SK-N-SH (cell line): ENCODE measurements around the gene RIOX2. TPM values are rescaled to one million over a fixed set of nuclear protein-coding genes. Genes with fewer than 3 reads are reported as not detected.

Experiments
- CTCF ChIA-PET: fragments of 300-600, 350-600 bp; formaldehyde crosslinking; extraction: SDS; loops from one replicate; lab custom pipeline; 2021; lab: Yijun Ruan, JAX
- POLR2A ChIA-PET: fragments of 350-600 bp; sonication (Branson Sonifier 250); formaldehyde crosslinking; extraction: SDS; loops from one replicate; lab custom pipeline; 2020; ENCODE audit warnings: antibody characterized with exemption, inconsistent platforms; lab: Yijun Ruan, JAX
- DNase-seq: peaks from one replicate; pipeline ENCODE4 v3.0.0; 2012
- H2AFZ ChIP-seq: fragments of 200-600 bp; sonication (generic); 2 replicates; pipeline ENCODE4 v1.8.1; 2016; ENCODE audit warnings: antibody characterized with exemption, mild to moderate bottlenecking, low read depth
- H3F3A ChIP-seq: fragments of 200-600 bp; sonication (generic); replicated peaks from 2 replicates; pipeline ENCODE3; 2016; ENCODE audit warnings: antibody characterized with exemption, mild to moderate bottlenecking; ENCODE audit not compliant: insufficient read depth
- H3K27ac ChIP-seq, 2 experiments: fragments of 200-500 bp in 1 of 2; fragments of 200-600 bp in 1 of 2; sonication (Bioruptor generic) in 1 of 2; sonication (generic), shearing (Covaris generic) in 1 of 2; 2 replicates each; pipeline versions ENCODE4 v1.5.1 to v1.6.1; 2014 to 2016; ENCODE audit warnings: low read depth in 2 of 2, inconsistent platforms in 1 of 2, low read length in 1 of 2, mild to moderate bottlenecking in 1 of 2, mixed read lengths in 1 of 2
- H3K27me3 ChIP-seq: fragments of 200-600 bp; sonication (generic), shearing (Covaris generic); 2 replicates; pipeline ENCODE4 v1.6.1; 2016; ENCODE audit warnings: mixed run types; ENCODE audit not compliant: insufficient read depth
- H3K36me3 ChIP-seq, 2 experiments: fragments of 200-500 bp in 1 of 2; fragments of 200-600 bp in 1 of 2; sonication (Bioruptor generic) in 1 of 2; sonication (generic) in 1 of 2; replicated peaks in 1 of 2; 2 replicates each; pipeline versions ENCODE3 to v1.5.1; 2014 to 2016; ENCODE audit warnings: low read length in 1 of 2, mild to moderate bottlenecking in 1 of 2; ENCODE audit not compliant: insufficient read depth in 2 of 2, control insufficient read depth in 1 of 2
- H3K4me1 ChIP-seq, 2 experiments: fragments of 200-500 bp in 1 of 2; fragments of 200-600 bp in 1 of 2; sonication (Bioruptor generic) in 1 of 2; sonication (generic), shearing (Covaris generic) in 1 of 2; 2 replicates each; pipeline versions ENCODE4 v1.5.1 to v1.6.1; 2014 to 2016; ENCODE audit warnings: low read depth in 1 of 2, low read length in 1 of 2, mixed run types in 1 of 2; ENCODE audit not compliant: insufficient read depth in 2 of 2, control insufficient read depth in 1 of 2
- H3K4me2 ChIP-seq: fragments of 200-600 bp; sonication (generic), shearing (Covaris generic); 2 replicates; pipeline ENCODE4 v1.6.1; 2017; ENCODE audit warnings: mixed run types
- H3K4me3 ChIP-seq, 2 experiments: fragments of 200-500 bp in 1 of 2; fragments of 200-600 bp in 1 of 2; sonication (Bioruptor generic) in 1 of 2; sonication (generic), shearing (Covaris generic) in 1 of 2; 2 replicates each; pipeline versions ENCODE4 v1.5.1 to v1.8.1; 2014 to 2016; ENCODE audit warnings: low read depth in 2 of 2, inconsistent platforms in 1 of 2, low read length in 1 of 2, mild to moderate bottlenecking in 1 of 2, mixed read lengths in 1 of 2, moderate library complexity in 1 of 2
- H3K79me2 ChIP-seq: fragments of 200-600 bp; sonication (generic); 2 replicates; pipeline ENCODE4 v1.8.1; 2017; ENCODE audit warnings: mild to moderate bottlenecking; ENCODE audit not compliant: insufficient read depth
- H3K9ac ChIP-seq: fragments of 200-600 bp; sonication (generic); 2 replicates; pipeline ENCODE4 v1.6.1; 2017; ENCODE audit warnings: mixed run types
- H3K9me2 ChIP-seq: fragments of 200-600 bp; sonication (generic); 2 replicates; pipeline ENCODE4 v1.6.1; 2017; ENCODE audit warnings: mixed run types
- H3K9me3 ChIP-seq: fragments of 200-600 bp; sonication (generic); 2 replicates; pipeline ENCODE4 v1.6.1; 2017; ENCODE audit warnings: mixed run types, mild to moderate bottlenecking, moderate library complexity
- H4K20me1 ChIP-seq: fragments of 200-600 bp; sonication (generic); 2 replicates; pipeline ENCODE4 v1.6.1; 2017; ENCODE audit warnings: mild to moderate bottlenecking, mixed run types; ENCODE audit not compliant: insufficient read depth
- CTCF ChIP-seq: fragments of 200-600 bp; sonication (generic); IDR thresholded peaks from 2 replicates; pipeline ENCODE4 v1.6.1; 2017; ENCODE audit warnings: antibody characterized with exemption, mild to moderate bottlenecking, moderate library complexity
- EP300 ChIP-seq, 2 experiments: IDR thresholded peaks; 2 replicates each; pipeline versions ENCODE4 v1.4.0 to v1.6.1; 2012; ENCODE audit warnings: borderline replicate concordance in 1 of 2, low read depth in 1 of 2, low read length in 1 of 2
- FOSL2 ChIP-seq: IDR thresholded peaks from 2 replicates; pipeline ENCODE4 v1.4.0; 2012; ENCODE audit warnings: low read depth, mild to moderate bottlenecking, moderate library complexity, borderline replicate concordance
- GABPA ChIP-seq: IDR thresholded peaks from 2 replicates; pipeline ENCODE4 v1.4.0; 2012; ENCODE audit warnings: low read depth, mild to moderate bottlenecking
- MAX ChIP-seq: IDR thresholded peaks from 2 replicates; pipeline ENCODE4 v1.4.0; 2012; ENCODE audit warnings: low read depth
- PBX3 ChIP-seq: IDR thresholded peaks from 2 replicates; pipeline ENCODE4; 2012
- RFX5 ChIP-seq: IDR thresholded peaks from 2 replicates; pipeline ENCODE4 v1.6.1; 2012; ENCODE audit warnings: mild to moderate bottlenecking, improper control_type of control experiment, low read length
- RXRA ChIP-seq: IDR thresholded peaks from 2 replicates; pipeline ENCODE4 v1.4.0; 2012; ENCODE audit warnings: low read depth, mild to moderate bottlenecking, borderline replicate concordance
- USF1 ChIP-seq: IDR thresholded peaks from 2 replicates; pipeline ENCODE4 v1.4.0; 2012; ENCODE audit warnings: low read depth, borderline replicate concordance
- USF2 ChIP-seq: fragments of 150-350 bp; IDR thresholded peaks from 2 replicates; pipeline ENCODE4 v1.6.1; 2017; ENCODE audit warnings: antibody characterized with exemption, low read length, low read depth, borderline replicate concordance
- ZBTB33 ChIP-seq: IDR thresholded peaks from 2 replicates; pipeline ENCODE4 v1.4.0; 2012; ENCODE audit warnings: low read depth, borderline replicate concordance
- WGBS: methylation state at CpG from one replicate; pipeline ENCODE4 v1.1.6; 2017; ENCODE audit warnings: low lambda C conversion rate; 5-methylcytosine and 5-hydroxymethylcytosine counted together
- polyA plus RNA-seq, 3 experiments: library from polyadenylated mRNA; depleted of rRNA; stranded (reverse); fragments of >200 nt; gene quantifications; 2 replicates each; pipeline ENCODE4 v1.2.3, GENCODE V29; 2012

RIOX2 gene
- polyA plus RNA-seq, 1 of the 3 experiments (the other 2 are of a cell fraction), result 12.9 TPM

GRCh38 chr3:97930018-97930417 lies 42.2 kb downstream of the RIOX2 start (continued):
- TF ChIP-seq PBX3 (no peak), MAX (no peak)

GRCh38 chr3:97928986-97929385 lies 43.2 kb downstream of the RIOX2 start:
- TF ChIP-seq USF2 (no peak), RFX5 (no peak), FOSL2 (no peak), CTCF (no peak), USF1 (no peak), ZBTB33 (no peak), RXRA (no peak), EP300 (IDR thresholded peaks at IDR 0.05; ENCODE audit: borderline replicate concordance in 1 of 2, low read depth in 1 of 2, low read length in 1 of 2) (no peak), GABPA (no peak)
- TF ChIP-seq, all 33 proteins: peak for 0
- Histone ChIP-seq H3K27ac (no peak overlapping the region), H3K9me3 (no peaks in the 10 kb centered on the region), H3F3A (no peaks in the 10 kb centered on the region), H3K4me3 (no peak overlapping the region), H3K79me2 (no peaks in the 10 kb centered on the region), H3K9ac (no peak overlapping the region), H2AFZ (no peak overlapping the region), H3K4me2 (no peak overlapping the region), H3K36me3 (peaks cover 4 to 16% of the 10 kb centered on the region in 2 experiments), H3K9me2 (no peaks in the 10 kb centered on the region), H4K20me1 (no peaks in the 10 kb centered on the region), H3K27me3 (no peaks in the 10 kb centered on the region), H3K4me1 (no peaks in the 10 kb centered on the region)
- POLR2A ChIA-PET, result no interaction called here
- CTCF ChIA-PET, result no interaction called here
- DNase-seq, result no peak
- 81% methylated on average over 4 of the region's 4 CpGs for WGBS
